Gastrocnemius medialis (tissue), 4 donors: ENCODE results near the gene PTPRN2. TPM values are rescaled to one million over a fixed set of nuclear protein-coding genes. Genes with fewer than 3 reads are reported as not detected.

Experiments used
- ATAC-seq, 2 donors: fragments of 150-250 bp; one replicate each; pipeline ENCODE4 v1.9.1; 2016
- DNase-seq, 2 donors: peaks; one replicate each; pipeline ENCODE4 v3.0.0-alpha.2; 2019
- H3K27ac ChIP-seq, 4 donors: fragments of 200-600 bp; sonication (generic); 1 replicate in 1 of 4; 2 replicates in 3 of 4; pipeline ENCODE4 v1.5.1; 2016 to 2018; ENCODE audit warnings: mild to moderate bottlenecking in 2 of 4, moderate library complexity in 1 of 4
- H3K27me3 ChIP-seq, 3 donors: fragments of 200-600 bp; sonication (generic) in 2 of 3; 1 replicate in 1 of 3; 2 replicates in 2 of 3; pipeline versions ENCODE4 v1.5.1 to v1.6.0; 2016 to 2019; ENCODE audit warnings: mild to moderate bottlenecking in 1 of 3, moderate library complexity in 1 of 3
- H3K36me3 ChIP-seq, 2 donors: fragments of 200-600 bp; sonication (generic) in 1 of 2; one replicate each; pipeline ENCODE4 v1.5.1; 2017 to 2018
- H3K4me1 ChIP-seq, 2 donors: fragments of 200-600 bp; sonication (generic) in 1 of 2; one replicate each; pipeline ENCODE4 v1.5.1; 2016 to 2017; ENCODE audit warnings: mild to moderate bottlenecking in 2 of 2
- H3K4me3 ChIP-seq, 4 donors: fragments of 200-600 bp; sonication (generic) in 3 of 4; 1 replicate in 1 of 4; 2 replicates in 3 of 4; pipeline ENCODE4 v1.5.1; 2016 to 2019; ENCODE audit warnings: mild to moderate bottlenecking in 2 of 4
- H3K9me3 ChIP-seq, 3 donors: fragments of 200-600 bp; sonication (generic) in 2 of 3; 1 replicate in 1 of 3; 2 replicates in 2 of 3; pipeline ENCODE4 v1.5.1; 2016 to 2019
- CTCF ChIP-seq, 5 experiments: fragments of 450-650 bp in 3 of 5; fragments of 200-600 bp in 2 of 5; sonication (generic) in 2 of 5; IDR thresholded peaks in 4 of 5; conservative IDR thresholded peaks in 1 of 5; 1 replicate in 4 of 5; 2 replicates in 1 of 5; pipeline ENCODE4 v1.5.1; 2016 to 2019; ENCODE audit warnings: antibody characterized with exemption in 5 of 5, mild to moderate bottlenecking in 3 of 5, moderate library complexity in 3 of 5
- POLR2A ChIP-seq, 2 donors: fragments of 450-650 bp; IDR thresholded peaks; one replicate each; pipeline ENCODE4 v1.6.1; 2017; ENCODE audit warnings: antibody characterized with exemption in 2 of 2, mild to moderate bottlenecking in 2 of 2, moderate library complexity in 2 of 2
- in situ Hi-C, 4 donors: fragments of 200-750 bp; cut with MboI; loops; one replicate each; pipeline versions ENCODE4 v1.15.0 to v1.8.0; 2017; ENCODE audit warnings: low sequenced_read_pairs in 4 of 4
- intact Hi-C: fragments of 100-400 bp; cut with DNase I; formaldehyde crosslinking; loops from one replicate; pipeline ENCODE4 v1.15.1; 2023; ENCODE audit warnings: low total_unique reads
- total RNA-seq, 4 donors: library from RNA; depleted of rRNA; stranded (reverse); fragments of >200 nt; gene quantifications; one replicate each; pipeline versions ENCODE4 v1.1.0 to v1.2.3, GENCODE V29; 2016

The PTPRN2 gene
- total RNA-seq, 4 donors from 2014 or later = 0.66 to 0.85 (median 0.81) TPM

- H3K27ac ChIP-seq = no peak overlapping the region
- no peaks in the 10 kb centered on the region for H3K4me1 ChIP-seq
- H3K27me3 ChIP-seq = peaks cover 0 to 2% (median 0%) of the 10 kb centered on the region in 3 donors
- H3K9me3 ChIP-seq = no peaks in the 10 kb centered on the region
- ATAC-seq (no peak), DNase-seq (no peak)
- H3K36me3 ChIP-seq = no peaks in the 10 kb centered on the region
- in situ Hi-C loops = no loop called here
- intact Hi-C loops = no loop called here
- no peak overlapping the region for H3K4me3 ChIP-seq
- TF ChIP-seq POLR2A (IDR thresholded peaks at IDR 0.05) (no peak), CTCF (IDR thresholded peaks at IDR 0.05 in 4 of 5, conservative IDR thresholded peaks at IDR 0.05 in 1 of 5) (no peak)
Observed at GRCh38 chr7:158103378-158103777, 484.2 kb downstream of the PTPRN2 start.

GRCh38 chr7:158102897-158103296, 484.7 kb downstream of the PTPRN2 start:
- Histone ChIP-seq H3K4me3 (no peak overlapping the region), H3K9me3 (no peaks in the 10 kb centered on the region), H3K4me1 (no peaks in the 10 kb centered on the region), H3K27ac (no peak overlapping the region), H3K27me3 (peaks cover 0 to 2% (median 0%) of the 10 kb centered on the region in 3 donors), H3K36me3 (no peaks in the 10 kb centered on the region)
- intact Hi-C loops (no loop called here), in situ Hi-C loops (no loop called here)
- no peak for ATAC-seq
- DNase-seq = no peak
- TF ChIP-seq POLR2A (IDR thresholded peaks at IDR 0.05) (no peak), CTCF (IDR thresholded peaks at IDR 0.05 in 4 of 5, conservative IDR thresholded peaks at IDR 0.05 in 1 of 5) (no peak)

GRCh38 chr7:158101821-158102450, 485.7 kb downstream of the PTPRN2 start:
- DNase-seq = no peak

GRCh38 chr7:158098125-158099030, 489.2 kb downstream of the PTPRN2 start:
- no peak for ATAC-seq
- no peaks in the 10 kb centered on the region for H3K4me1 ChIP-seq
- intact Hi-C loops = no loop called here
- H3K36me3 ChIP-seq = no peaks in the 10 kb centered on the region
- no peak for DNase-seq
- in situ Hi-C loops = no loop called here
- H3K4me3 ChIP-seq = no peak overlapping the region
- H3K9me3 ChIP-seq = no peaks in the 10 kb centered on the region
- no peak overlapping the region for H3K27ac ChIP-seq
- TF ChIP-seq POLR2A (IDR thresholded peaks at IDR 0.05) (no peak), CTCF (IDR thresholded peaks at IDR 0.05 in 4 of 5, conservative IDR thresholded peaks at IDR 0.05 in 1 of 5) (no peak)
- peaks cover 0 to 2% (median 0%) of the 10 kb centered on the region in 3 donors for H3K27me3 ChIP-seq

More at GRCh38 chr7:158101821-158102450, 485.7 kb downstream of the PTPRN2 start:
- Histone ChIP-seq H3K27ac (no peak overlapping the region), H3K4me3 (no peak overlapping the region), H3K36me3 (no peaks in the 10 kb centered on the region), H3K27me3 (peaks cover 0 to 2% (median 0%) of the 10 kb centered on the region in 3 donors), H3K4me1 (no peaks in the 10 kb centered on the region), H3K9me3 (no peaks in the 10 kb centered on the region)
- no peak for TF ChIP-seq POLR2A (IDR thresholded peaks at IDR 0.05)
- TF ChIP-seq CTCF (IDR thresholded peaks at IDR 0.05 in 4 of 5, conservative IDR thresholded peaks at IDR 0.05 in 1 of 5) = no peak
- no peak for ATAC-seq
- in situ Hi-C loops (no loop called here), intact Hi-C loops (no loop called here)
